B cell (primary cell): ENCODE results near the gene CTBP2. TPM values are rescaled to one million over a fixed set of nuclear protein-coding genes. Genes with fewer than 3 reads are reported as not detected.

Experiments used
- ATAC-seq: fragments of 200-7000 bp; cut with Tn5 transposase; one replicate; pipeline ENCODE4 v1.10.0; 2021; ENCODE audit warnings: low read depth, mild to moderate bottlenecking, moderate number of reproducible peaks, moderate library complexity
- CTCF ChIA-PET: fragments of 350-600 bp; sonication (Branson Sonifier 250); formaldehyde crosslinking; loops from one replicate; lab custom pipeline; 2021; ENCODE audit warnings: antibody characterized with exemption, inconsistent platforms; lab: Charles Lee
- POLR2A ChIA-PET: fragments of 350-600 bp; sonication (Branson Sonifier 250); formaldehyde crosslinking; loops from one replicate; lab custom pipeline; 2021; ENCODE audit warnings: antibody characterized with exemption; lab: Charles Lee
- DNase-seq: peaks from one replicate; pipeline ENCODE4 v3.0.0; 2013
- H2AFZ ChIP-seq: 2 replicates; pipeline ENCODE4 v1.6.1; 2012; ENCODE audit warnings: mild to moderate bottlenecking, low read depth, low read length; ENCODE audit not compliant: insufficient read depth, poor library complexity, severe bottlenecking
- H3K27ac ChIP-seq, 2 donors: 1 replicate in 1 of 2; 2 replicates in 1 of 2; pipeline ENCODE4 v1.5.1; 2012 to 2013; ENCODE audit warnings: low read length in 2 of 2, mild to moderate bottlenecking in 2 of 2, moderate library complexity in 1 of 2
- H3K27me3 ChIP-seq, 4 experiments: fragments of 200-600 bp in 1 of 4; sonication (generic) in 1 of 4; replicated peaks in 1 of 4; 1 replicate in 2 of 4; 2 replicates in 2 of 4; pipeline versions ENCODE4 v1.6.1 to v1.7.0; 2013 to 2016; ENCODE audit warnings: low read length in 3 of 4, mild to moderate bottlenecking in 2 of 4, mixed read lengths in 1 of 4, moderate library complexity in 1 of 4; ENCODE audit not compliant: insufficient read depth in 4 of 4, control insufficient read depth in 3 of 4; ENCODE audit errors: control extremely low read depth in 1 of 4
- H3K36me3 ChIP-seq, 2 experiments: replicated peaks in 1 of 2; 1 replicate in 1 of 2; 2 replicates in 1 of 2; pipeline versions ENCODE4 v1.6.1 to v1.7.1; 2013; ENCODE audit warnings: low read length in 1 of 2; ENCODE audit not compliant: insufficient read depth in 2 of 2, control insufficient read depth in 1 of 2; ENCODE audit errors: control extremely low read depth in 1 of 2, extremely low read depth in 1 of 2
- H3K4me1 ChIP-seq, 2 donors: fragments of 200-600 bp in 1 of 2; sonication (generic) in 1 of 2; 1 replicate in 1 of 2; 2 replicates in 1 of 2; pipeline versions ENCODE4 v1.5.1 to v1.6.1; 2013 to 2017; ENCODE audit warnings: low read length in 2 of 2; ENCODE audit not compliant: control insufficient read depth in 2 of 2, insufficient read depth in 2 of 2
- H3K4me2 ChIP-seq: replicated peaks from 2 replicates; pipeline ENCODE3; 2012; ENCODE audit warnings: mild to moderate bottlenecking, low read depth, low read length; ENCODE audit not compliant: poor library complexity, severe bottlenecking
- H3K4me3 ChIP-seq, 5 experiments: fragments of 200-600 bp in 1 of 5; sonication (generic) in 1 of 5; 1 replicate in 3 of 5; 2 replicates in 2 of 5; pipeline versions ENCODE4 v1.5.1 to v1.7.0; 2011 to 2016; ENCODE audit warnings: low read length in 4 of 5, mild to moderate bottlenecking in 4 of 5, low read depth in 2 of 5, control low read depth in 1 of 5, moderate library complexity in 1 of 5; ENCODE audit not compliant: insufficient read depth in 1 of 5; ENCODE audit errors: control extremely low read depth in 1 of 5, extremely low read depth in 1 of 5
- H3K79me2 ChIP-seq: fragments of 200-600 bp; sonication (generic); one replicate; pipeline ENCODE4 v1.6.0; 2016; ENCODE audit warnings: low read length; ENCODE audit not compliant: control insufficient read depth, insufficient read depth
- H3K9ac ChIP-seq: fragments of 200-600 bp; sonication (generic); 2 replicates; pipeline ENCODE4 v1.6.1; 2017; ENCODE audit warnings: mild to moderate bottlenecking, low read length, moderate library complexity
- H3K9me3 ChIP-seq, 3 donors: one replicate each; pipeline versions ENCODE4 v1.6.1 to v1.7.1; 2013; ENCODE audit warnings: low read length in 2 of 3; ENCODE audit not compliant: control insufficient read depth in 2 of 3, insufficient read depth in 1 of 3; ENCODE audit errors: control extremely low read depth in 1 of 3
- H4K20me1 ChIP-seq: 2 replicates; pipeline ENCODE4 v1.6.0; 2012; ENCODE audit warnings: mild to moderate bottlenecking, low read length; ENCODE audit not compliant: insufficient read depth, control insufficient read depth, poor library complexity, severe bottlenecking
- H3K27ac Mint-ChIP-seq: one replicate; pipeline ENCODE4 v1.8.0; 2021; ENCODE audit warnings: mixed read lengths
- H3K27me3 Mint-ChIP-seq: one replicate; pipeline ENCODE4 v1.8.0; 2021; ENCODE audit warnings: mixed read lengths
- H3K4me1 Mint-ChIP-seq: one replicate; pipeline ENCODE4 v1.8.0; 2021; ENCODE audit warnings: mixed read lengths
- H3K4me3 Mint-ChIP-seq: one replicate; pipeline ENCODE4 v1.8.0; 2021; ENCODE audit warnings: mixed read lengths
- H3K9me3 Mint-ChIP-seq: one replicate; pipeline ENCODE4 v1.8.0; 2022; ENCODE audit warnings: mixed read lengths; ENCODE audit not compliant: insufficient read depth
- EZH2 ChIP-seq: IDR thresholded peaks from 2 replicates; pipeline ENCODE4 v1.6.1; 2012; ENCODE audit warnings: borderline replicate concordance, low read depth, mild to moderate bottlenecking, moderate library complexity, low read length; ENCODE audit not compliant: insufficient read depth, poor library complexity, severe bottlenecking
- WGBS: methylation state at CpG from one replicate; pipeline ENCODE4 v1.1.5; 2013; ENCODE audit warnings: missing lambda C conversion rate; ENCODE audit not compliant: insufficient coverage; 5-methylcytosine and 5-hydroxymethylcytosine counted together
- intact Hi-C: fragments of 100-400 bp; cut with micrococcal nuclease; formaldehyde crosslinking; loops from one replicate; pipeline ENCODE4 v1.10.0; 2022
- polyA plus RNA-seq: library from polyadenylated mRNA; depleted of rRNA; stranded (reverse); fragments of >200 nt; gene quantifications from 2 replicates; pipeline ENCODE4 v1.2.3, GENCODE V29; 2012
- total RNA-seq, 2 donors: library from RNA; stranded (reverse); fragments of 120-200 nt in 1 of 2; gene quantifications; 1 replicate in 1 of 2; 2 replicates in 1 of 2; pipeline versions ENCODE4 v1.2.3 to v1.2.4, GENCODE V29; 2013 to 2022
- TF ChIP-seq, protein P1 (sequence below): fragments of 200-600 bp; IDR thresholded peaks from one replicate; pipeline ENCODE4 v1.8.0; 2022; ENCODE audit warnings: antibody characterized with exemption, mild to moderate bottlenecking

CTBP2 gene
- total and polyA plus RNA-seq, 2 donors (not counting 1 experiment from before 2014, with no cell fraction given): 0.39 to 0.85 TPM

DNA sequence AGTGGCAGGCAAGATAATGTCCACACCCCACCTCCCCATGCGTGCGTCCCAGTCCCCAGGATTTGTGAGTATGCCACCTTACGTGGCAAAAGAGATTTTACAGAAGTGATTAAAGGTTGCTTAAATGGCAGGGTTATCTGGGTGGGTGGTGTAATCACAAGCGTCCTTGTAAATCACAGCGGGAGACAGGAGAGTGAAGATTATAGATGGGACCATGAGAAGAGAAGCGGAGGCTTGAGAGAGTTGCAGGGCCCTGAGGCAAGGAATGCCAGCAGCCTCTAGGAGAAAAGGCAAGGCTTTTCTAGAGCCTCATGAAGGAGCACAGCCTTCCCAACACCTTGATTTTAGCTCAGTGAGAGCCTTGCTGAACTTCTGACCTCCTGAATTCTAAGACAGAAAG is 208.2 kb downstream of the CTBP2 start:
- H3K27me3 Mint-ChIP-seq: no peaks in the 10 kb centered on the region
- Histone ChIP-seq H3K4me2 (no peak overlapping the region), H2AFZ (no peak overlapping the region), H3K4me3 (no peak overlapping the region), H3K79me2 (peaks cover 81% of the 10 kb centered on the region), H3K9me3 (no peaks in the 10 kb centered on the region), H3K27ac (no peak overlapping the region), H3K36me3 (peaks cover 6 to 17% of the 10 kb centered on the region in 2 experiments), H3K27me3 (no peaks in the 10 kb centered on the region), H3K9ac (no peak overlapping the region), H4K20me1 (peaks cover 71% of the 10 kb centered on the region), H3K4me1 (peaks cover 1 to 7% of the 10 kb centered on the region in 2 donors)
- ATAC-seq (no peak), DNase-seq (no peak)
- intact Hi-C loops: no loop called here
- ChIA-PET CTCF (no interaction called here), POLR2A (no interaction called here)
- WGBS: 100% methylated on average over 3 of the region's 6 CpGs
- H3K4me3 Mint-ChIP-seq: no peak overlapping the region
- peaks cover 41% of the 10 kb centered on the region for H3K4me1 Mint-ChIP-seq
- TF ChIP-seq EZH2: no peak
- TF ChIP-seq, protein P1, sequence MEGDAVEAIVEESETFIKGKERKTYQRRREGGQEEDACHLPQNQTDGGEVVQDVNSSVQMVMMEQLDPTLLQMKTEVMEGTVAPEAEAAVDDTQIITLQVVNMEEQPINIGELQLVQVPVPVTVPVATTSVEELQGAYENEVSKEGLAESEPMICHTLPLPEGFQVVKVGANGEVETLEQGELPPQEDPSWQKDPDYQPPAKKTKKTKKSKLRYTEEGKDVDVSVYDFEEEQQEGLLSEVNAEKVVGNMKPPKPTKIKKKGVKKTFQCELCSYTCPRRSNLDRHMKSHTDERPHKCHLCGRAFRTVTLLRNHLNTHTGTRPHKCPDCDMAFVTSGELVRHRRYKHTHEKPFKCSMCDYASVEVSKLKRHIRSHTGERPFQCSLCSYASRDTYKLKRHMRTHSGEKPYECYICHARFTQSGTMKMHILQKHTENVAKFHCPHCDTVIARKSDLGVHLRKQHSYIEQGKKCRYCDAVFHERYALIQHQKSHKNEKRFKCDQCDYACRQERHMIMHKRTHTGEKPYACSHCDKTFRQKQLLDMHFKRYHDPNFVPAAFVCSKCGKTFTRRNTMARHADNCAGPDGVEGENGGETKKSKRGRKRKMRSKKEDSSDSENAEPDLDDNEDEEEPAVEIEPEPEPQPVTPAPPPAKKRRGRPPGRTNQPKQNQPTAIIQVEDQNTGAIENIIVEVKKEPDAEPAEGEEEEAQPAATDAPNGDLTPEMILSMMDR: no peak
- no peak overlapping the region for H3K27ac Mint-ChIP-seq
- no peaks in the 10 kb centered on the region for H3K9me3 Mint-ChIP-seq

DNA sequence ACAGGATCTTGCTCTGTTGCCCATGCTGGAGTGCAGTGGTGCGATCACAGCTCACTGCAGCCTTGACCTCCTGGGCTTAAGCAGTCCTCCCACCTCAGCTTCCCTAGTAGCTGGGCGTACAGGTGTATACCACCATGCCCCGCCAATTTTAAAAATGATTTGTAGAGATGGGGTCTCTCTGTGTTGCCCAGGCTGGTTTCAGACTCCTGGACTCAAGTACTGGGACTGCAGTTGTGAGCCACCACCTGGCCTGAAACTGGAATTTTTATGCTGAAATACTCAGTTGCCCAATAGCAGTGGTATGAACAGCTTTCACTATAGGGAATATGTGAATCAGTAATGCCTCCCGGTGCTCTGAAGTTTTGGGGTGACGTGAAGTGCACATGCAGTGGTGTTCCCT is 210.8 kb downstream of the CTBP2 start:
- TF ChIP-seq, protein P1: no peak
- TF ChIP-seq EZH2: no peak
- H3K36me3 ChIP-seq: peaks cover 6 to 31% of the 10 kb centered on the region in 2 experiments
- Mint-ChIP-seq H3K4me3 (no peak overlapping the region), H3K27me3 (no peaks in the 10 kb centered on the region), H3K4me1 (peaks cover 30% of the 10 kb centered on the region), H3K27ac (no peak overlapping the region), H3K9me3 (no peaks in the 10 kb centered on the region)
- peaks cover 87% of the 10 kb centered on the region for H3K79me2 ChIP-seq
- 93% methylated on average over 3 of the region's 5 CpGs for WGBS
- H3K4me1 ChIP-seq: no peaks in the 10 kb centered on the region
- no peaks in the 10 kb centered on the region for H3K9me3 ChIP-seq
- no peak overlapping the region for H3K4me3 ChIP-seq
- H3K9ac ChIP-seq: no peak overlapping the region
- ChIA-PET POLR2A (no interaction called here), CTCF (no interaction called here)
- DNase-seq (no peak), ATAC-seq (no peak)
- H3K27ac ChIP-seq: no peak overlapping the region
- no peak overlapping the region for H2AFZ ChIP-seq
- peaks cover 76% of the 10 kb centered on the region for H4K20me1 ChIP-seq
- intact Hi-C loops: no loop called here
- H3K27me3 ChIP-seq: no peaks in the 10 kb centered on the region
- H3K4me2 ChIP-seq: no peak overlapping the region
